Stimulated activated CD8-positive, alpha-beta memory T cell treated with anti-CD3 and anti-CD28 coated beads, Interleukin-12 subunit alpha, Interleukin-12 subunit beta, amount 100 ng/mL, for 4 hours (primary cell): ENCODE measurements around the gene UBLCP1.
"Not testable (repeated sequence)": the region's sequence is repeated elsewhere in the genome, so short reads cannot be mapped to it uniquely, and the experiment has no call there.

ENCODE experiments used
- DNase-seq: peaks from one replicate; pipeline ENCODE4 v3.0.0-alpha.2; 2020; ENCODE audit warnings: low read depth

UBLCP1 gene

GRCh38 chr5:159252195-159252594 is 10.9 kb upstream of the UBLCP1 start:
- DNase-seq = no peak

- no peak for DNase-seq
Measured at GRCh38 chr5:159257007-159257406, 6.1 kb upstream of the UBLCP1 start.

GRCh38 chr5:159257629-159258283 is 5.3 kb upstream of the UBLCP1 start:
- DNase-seq = no peak

GRCh38 chr5:159258361-159258760 is 4.7 kb upstream of the UBLCP1 start:
- no peak for DNase-seq

GRCh38 chr5:159260212-159260611 is 2.9 kb upstream of the UBLCP1 start:
- not testable (repeated sequence) for DNase-seq

- DNase-seq = no peak
Measured at GRCh38 chr5:159262472-159262858, 625 bp upstream of the UBLCP1 start.

GRCh38 chr5:159263569-159263905 is 447 bp downstream of the UBLCP1 start:
- no peak for DNase-seq

- not testable (repeated sequence) for DNase-seq
Measured at GRCh38 chr5:159266764-159267163, 3.7 kb downstream of the UBLCP1 start.

GRCh38 chr5:159269723-159270122 is 6.6 kb downstream of the UBLCP1 start:
- no peak for DNase-seq

- no peak for DNase-seq
Measured at GRCh38 chr5:159273923-159274322, 10.8 kb downstream of the UBLCP1 start.

GRCh38 chr5:159274676-159275075 is 11.6 kb downstream of the UBLCP1 start:
- DNase-seq = no peak

- no peak for DNase-seq
Measured at GRCh38 chr5:159286420-159287035, 23.4 kb downstream of the UBLCP1 start.

- DNase-seq = no peak
Measured at GRCh38 chr5:159290741-159291140, 27.7 kb downstream of the UBLCP1 start.

GRCh38 chr5:159294921-159295320 is 31.8 kb downstream of the UBLCP1 start:
- DNase-seq = no peak

GRCh38 chr5:159297300-159297699 is 34.2 kb downstream of the UBLCP1 start:
- not testable (repeated sequence) for DNase-seq

- no peak for DNase-seq
Measured at GRCh38 chr5:159301466-159301865, 38.4 kb downstream of the UBLCP1 start.

GRCh38 chr5:159301929-159302860 is 39.1 kb downstream of the UBLCP1 start:
- not testable (repeated sequence) for DNase-seq

GRCh38 chr5:159303286-159303685 is 40.2 kb downstream of the UBLCP1 start:
- DNase-seq = no peak

GRCh38 chr5:159304961-159305595 is 42.0 kb downstream of the UBLCP1 start:
- no peak for DNase-seq

GRCh38 chr5:159309689-159310433 is 46.8 kb downstream of the UBLCP1 start:
- no peak for DNase-seq

GRCh38 chr5:159310511-159310910 is 47.4 kb downstream of the UBLCP1 start:
- no peak for DNase-seq

- DNase-seq = no peak
Measured at GRCh38 chr5:159311063-159311462, 48.0 kb downstream of the UBLCP1 start.
